Spleen (tissue), 7 donors: ENCODE measurements around the gene MCM10.

Source experiments
- POLR2A ChIP-seq, 3 donors: fragments of 450-650 bp; IDR thresholded peaks; one replicate each; pipeline ENCODE4 v1.5.1; 2017; ENCODE audit warnings: antibody characterized with exemption in 3 of 3, mild to moderate bottlenecking in 1 of 3
- POLR2AphosphoS5 ChIP-seq, 3 donors: sonication (generic); formaldehyde crosslinking; IDR thresholded peaks; one replicate each; pipeline ENCODE4 v1.5.1; 2017; ENCODE audit warnings: antibody characterized with exemption in 3 of 3
- TF ChIP-seq, protein P1 (sequence below), 11 experiments: fragments of 200-600 bp in 7 of 11; fragments of 450-650 bp in 4 of 11; sonication (generic) in 4 of 11; IDR thresholded peaks in 8 of 11; conservative IDR thresholded peaks in 3 of 11; 1 replicate in 7 of 11; 2 replicates in 4 of 11; pipeline versions ENCODE4 v1.4.0 to v1.8.0; 2016 to 2021; ENCODE audit warnings: antibody characterized with exemption in 11 of 11, inconsistent platforms in 4 of 11, mild to moderate bottlenecking in 1 of 11
- donor health status: DM: no; HTN: no; CAD: no; lungs with moderate emphysema.
- donor health status: DM: no; HTN: no; CAD: no.
- donor health status: DM: no; HTN: no; CAD: no.

DNA sequence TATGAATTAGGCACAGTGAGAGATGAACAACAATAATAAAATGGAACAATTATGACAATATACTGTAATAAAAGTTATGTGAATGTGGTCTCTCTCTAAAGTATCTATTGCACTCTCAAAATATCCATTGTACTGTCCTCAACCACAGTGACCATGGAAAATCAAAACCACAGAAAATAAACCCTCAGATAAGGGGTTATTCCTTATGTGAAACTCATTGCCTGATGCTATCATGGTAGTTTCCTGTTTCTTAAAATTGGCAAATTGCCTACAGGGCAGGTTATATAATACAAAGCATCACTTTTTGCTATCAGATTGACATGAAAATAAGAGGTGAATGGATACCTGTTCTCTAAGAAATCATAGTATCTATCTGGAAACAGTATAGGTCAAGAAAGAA lies 3.8 kb downstream of the MCM10 start:
- TF ChIP-seq POLR2A (IDR thresholded peaks at IDR 0.05) (no peak), POLR2AphosphoS5 (IDR thresholded peaks at IDR 0.05) (no peak)
- TF ChIP-seq, protein P1, sequence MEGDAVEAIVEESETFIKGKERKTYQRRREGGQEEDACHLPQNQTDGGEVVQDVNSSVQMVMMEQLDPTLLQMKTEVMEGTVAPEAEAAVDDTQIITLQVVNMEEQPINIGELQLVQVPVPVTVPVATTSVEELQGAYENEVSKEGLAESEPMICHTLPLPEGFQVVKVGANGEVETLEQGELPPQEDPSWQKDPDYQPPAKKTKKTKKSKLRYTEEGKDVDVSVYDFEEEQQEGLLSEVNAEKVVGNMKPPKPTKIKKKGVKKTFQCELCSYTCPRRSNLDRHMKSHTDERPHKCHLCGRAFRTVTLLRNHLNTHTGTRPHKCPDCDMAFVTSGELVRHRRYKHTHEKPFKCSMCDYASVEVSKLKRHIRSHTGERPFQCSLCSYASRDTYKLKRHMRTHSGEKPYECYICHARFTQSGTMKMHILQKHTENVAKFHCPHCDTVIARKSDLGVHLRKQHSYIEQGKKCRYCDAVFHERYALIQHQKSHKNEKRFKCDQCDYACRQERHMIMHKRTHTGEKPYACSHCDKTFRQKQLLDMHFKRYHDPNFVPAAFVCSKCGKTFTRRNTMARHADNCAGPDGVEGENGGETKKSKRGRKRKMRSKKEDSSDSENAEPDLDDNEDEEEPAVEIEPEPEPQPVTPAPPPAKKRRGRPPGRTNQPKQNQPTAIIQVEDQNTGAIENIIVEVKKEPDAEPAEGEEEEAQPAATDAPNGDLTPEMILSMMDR (IDR thresholded peaks at IDR 0.05 in 8 of 11, conservative IDR thresholded peaks at IDR 0.05 in 3 of 11), result no peak
